Measurements from ENCODE around the gene SPRYD7.
"Not testable (repeated sequence)": the region's sequence is repeated elsewhere in the genome, so short reads cannot be mapped to it uniquely, and the experiment has no call there.

SPRYD7 gene, protein sequence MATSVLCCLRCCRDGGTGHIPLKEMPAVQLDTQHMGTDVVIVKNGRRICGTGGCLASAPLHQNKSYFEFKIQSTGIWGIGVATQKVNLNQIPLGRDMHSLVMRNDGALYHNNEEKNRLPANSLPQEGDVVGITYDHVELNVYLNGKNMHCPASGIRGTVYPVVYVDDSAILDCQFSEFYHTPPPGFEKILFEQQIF

DNA sequence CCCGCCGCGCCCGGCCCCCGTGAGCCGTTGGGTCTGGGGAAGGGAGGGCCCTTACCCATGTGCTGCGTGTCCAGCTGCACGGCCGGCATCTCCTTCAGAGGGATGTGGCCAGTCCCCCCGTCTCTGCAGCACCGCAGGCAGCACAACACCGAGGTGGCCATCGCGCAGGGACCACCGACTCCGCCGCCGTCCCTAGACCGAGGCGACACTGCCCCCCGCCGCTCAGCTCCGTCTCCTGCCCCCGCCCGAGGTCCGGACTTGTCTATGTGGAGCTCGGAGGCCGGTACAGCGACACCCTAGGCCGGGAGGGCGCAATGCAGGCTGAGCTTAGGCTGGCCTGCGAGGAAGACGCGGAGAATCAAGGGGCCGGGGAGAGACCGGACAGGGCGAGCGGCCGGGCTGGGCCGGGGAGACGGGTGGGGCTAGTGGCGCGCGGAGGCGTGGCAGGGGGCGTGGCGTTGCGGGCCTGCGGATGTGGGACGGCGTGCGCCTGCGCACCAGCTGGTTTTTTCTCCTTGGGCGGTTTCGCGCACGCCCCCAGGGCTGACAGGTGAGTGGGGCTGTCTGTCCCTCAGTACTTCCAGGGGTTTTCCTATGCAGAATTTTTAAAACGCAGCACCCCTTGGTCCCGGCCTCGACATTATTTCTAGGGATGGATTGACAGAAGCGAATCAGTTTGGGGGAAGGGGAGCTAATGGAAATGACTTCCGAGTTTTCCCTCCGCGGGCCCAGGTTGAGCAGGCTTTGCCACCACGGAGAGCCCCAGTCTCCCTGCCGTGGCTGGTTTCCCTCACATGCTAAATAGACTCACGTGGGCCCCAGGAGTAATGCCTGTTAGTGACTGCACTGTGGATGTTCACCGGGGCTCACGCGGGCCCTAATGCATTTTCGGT is at the start of gene SPRYD7:
SPRYD7 (minus strand) TSS at position 266 of the 893 bp plus-strand sequence; CDS start at position 161, 105 bp downstream.
- DNase-seq: peak; percentile 91

DNA sequence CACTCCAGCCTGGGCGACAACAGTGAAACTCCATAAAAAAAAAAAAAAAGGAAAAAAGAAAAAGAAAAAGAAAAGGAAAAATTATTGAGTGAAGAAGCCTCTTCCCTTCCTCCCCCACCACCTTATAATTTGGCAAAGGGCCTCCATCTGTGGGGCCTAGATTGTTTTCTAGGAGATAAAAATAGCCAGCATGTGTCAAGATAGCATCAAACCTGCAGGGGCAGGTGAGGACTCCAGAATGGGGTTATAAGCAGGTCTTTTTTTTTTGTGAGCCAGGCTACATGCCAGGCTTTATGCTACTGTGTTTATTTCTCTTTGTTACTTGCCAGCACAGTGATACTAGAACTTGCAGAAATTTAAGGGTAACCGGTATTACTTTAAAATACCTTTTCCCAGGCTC is 49.0 kb upstream of the SPRYD7 start:
- DNase-seq: no peak

DNA sequence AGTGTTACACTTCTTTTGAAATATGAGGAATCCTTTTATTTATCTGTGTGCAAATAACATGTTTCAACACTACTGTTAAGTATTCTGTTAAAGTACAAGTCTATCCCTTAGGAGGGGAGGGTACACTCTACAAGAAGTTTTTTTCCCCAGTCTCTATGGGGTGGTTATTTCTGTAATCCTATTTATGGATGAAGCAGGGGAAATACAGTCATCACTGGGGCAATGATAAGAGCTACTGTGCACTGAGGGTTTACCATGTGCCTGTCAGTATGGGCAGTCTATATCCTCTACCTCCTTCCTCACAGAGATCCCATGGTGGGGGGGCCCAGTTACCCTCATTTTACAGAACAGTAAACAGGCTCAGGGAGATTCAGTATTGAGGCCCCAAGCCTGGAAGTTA is 44.1 kb upstream of the SPRYD7 start:
- DNase-seq: no peak

DNA sequence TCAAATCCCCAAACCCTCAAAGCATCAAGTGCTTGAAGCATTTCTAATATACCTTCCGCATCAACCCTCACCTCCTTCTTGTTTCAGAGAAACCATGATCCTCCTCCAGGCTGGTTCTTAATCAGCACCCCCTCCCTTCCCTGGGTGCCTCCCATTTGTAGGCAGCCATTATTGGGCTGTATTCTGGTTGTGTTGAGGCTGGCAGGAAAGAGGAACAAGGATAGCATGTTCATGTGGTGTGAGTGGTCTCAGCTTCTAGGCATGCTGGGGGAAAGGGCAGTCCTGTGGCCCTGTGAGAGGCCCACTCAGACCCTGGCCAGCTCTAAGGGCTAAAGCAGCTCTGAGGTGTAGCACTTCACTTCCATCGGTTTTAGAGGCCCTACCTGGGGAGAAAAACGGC is 41.9 kb upstream of the SPRYD7 start:
- DNase-seq: no peak

DNA sequence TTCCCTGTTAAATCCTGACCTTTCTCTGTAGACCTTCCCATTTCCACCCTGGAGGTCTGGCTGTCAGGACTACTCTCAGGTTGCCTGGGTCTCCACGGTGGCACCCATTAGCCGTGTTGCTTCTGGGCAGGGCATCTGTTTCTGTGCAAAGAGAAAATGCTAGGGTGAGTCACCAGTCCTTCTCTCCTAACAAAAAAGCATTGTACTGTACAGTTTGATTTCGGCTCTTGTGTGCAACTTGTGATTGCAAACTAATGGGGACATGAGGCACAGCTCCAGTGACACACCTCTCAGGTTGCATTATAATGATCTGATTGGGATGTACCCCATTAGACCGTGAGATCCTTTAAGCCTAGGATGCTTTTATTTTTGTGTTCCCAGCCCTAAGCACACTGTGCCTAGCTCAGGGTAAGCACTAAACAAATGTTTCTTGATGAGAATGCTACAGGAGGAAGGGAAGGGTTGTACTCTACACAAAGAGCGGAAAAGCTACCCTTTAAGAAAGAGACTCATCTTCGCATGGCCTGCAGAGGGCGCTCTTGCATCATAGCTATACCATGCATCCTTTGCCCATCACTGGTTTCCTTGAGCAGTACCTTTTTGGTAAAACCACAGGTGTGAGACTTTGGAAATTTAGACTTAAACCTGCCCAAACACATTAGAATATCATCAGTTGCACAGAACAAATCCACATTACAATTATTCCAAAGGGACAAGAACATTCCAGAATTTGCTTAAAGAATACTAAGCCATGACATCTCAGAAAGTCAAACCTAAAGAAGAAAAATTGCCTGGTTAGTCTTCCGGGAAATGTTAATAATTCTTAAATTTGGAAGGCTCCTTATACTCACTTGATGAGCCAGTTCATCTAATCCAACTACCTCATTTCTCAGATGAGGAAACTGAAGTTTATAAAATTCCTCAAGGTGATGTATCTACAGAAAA is 40.4 kb upstream of the SPRYD7 start:
- peak; percentile 64 for DNase-seq

DNA sequence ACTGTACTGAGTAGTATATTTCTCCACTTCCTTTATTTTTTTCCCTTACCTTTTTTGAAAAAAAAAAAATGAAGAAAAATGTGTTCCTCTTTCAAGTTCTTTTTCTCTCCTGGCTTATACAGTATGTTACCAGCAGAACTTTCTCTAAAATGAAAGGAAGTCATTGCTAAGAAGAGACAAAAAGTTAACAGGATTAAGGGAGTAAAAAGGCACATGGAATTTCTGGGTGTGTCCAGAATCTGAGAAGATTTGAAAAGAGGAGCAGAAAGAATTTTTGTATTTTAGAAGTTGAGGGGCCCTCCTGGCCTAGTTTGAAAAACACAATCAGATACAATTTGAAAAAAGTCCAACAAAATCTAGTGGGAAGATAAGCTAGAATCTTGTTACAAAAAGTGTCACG is 39.7 kb upstream of the SPRYD7 start:
- DNase-seq: no peak

DNA sequence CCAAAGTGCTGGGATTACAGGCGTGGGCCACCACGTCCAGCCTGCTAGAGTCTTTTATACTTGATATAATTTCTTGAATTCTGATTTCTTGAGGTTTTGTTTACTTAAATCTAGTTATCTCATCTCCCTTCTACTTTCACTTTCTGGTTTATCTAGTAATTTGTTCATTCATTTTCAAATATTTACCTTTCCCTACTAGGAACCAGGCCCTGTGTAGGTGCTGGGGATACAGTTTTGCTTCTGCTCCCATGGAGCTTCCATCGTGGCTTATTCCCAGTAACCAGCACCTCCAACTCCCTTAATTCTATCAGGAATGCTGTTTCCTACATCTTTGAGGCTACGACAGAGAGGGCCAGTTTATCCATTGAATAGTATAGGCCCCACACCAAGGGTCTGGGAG is 36.6 kb upstream of the SPRYD7 start:
- DNase-seq: no peak

DNA sequence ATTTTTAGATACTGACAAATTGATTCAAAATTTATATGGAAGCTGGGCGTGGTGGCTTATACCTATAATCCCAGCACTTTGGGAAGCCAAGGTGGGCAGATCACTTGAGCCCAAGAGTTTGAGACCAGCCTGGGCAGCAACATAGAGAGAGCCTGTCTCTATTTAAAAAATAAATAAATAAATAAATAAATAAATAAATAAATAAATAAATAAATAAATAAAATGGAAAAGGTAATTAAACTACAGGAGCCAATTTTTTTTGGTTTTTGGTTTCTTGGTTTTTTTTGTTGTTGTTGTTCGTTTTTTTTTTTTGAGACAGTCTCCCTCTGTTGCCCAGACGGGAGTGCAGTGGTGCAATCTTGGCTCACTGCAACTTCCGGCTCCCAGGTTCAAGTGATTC is 31.3 kb upstream of the SPRYD7 start:
- DNase-seq: no peak

DNA sequence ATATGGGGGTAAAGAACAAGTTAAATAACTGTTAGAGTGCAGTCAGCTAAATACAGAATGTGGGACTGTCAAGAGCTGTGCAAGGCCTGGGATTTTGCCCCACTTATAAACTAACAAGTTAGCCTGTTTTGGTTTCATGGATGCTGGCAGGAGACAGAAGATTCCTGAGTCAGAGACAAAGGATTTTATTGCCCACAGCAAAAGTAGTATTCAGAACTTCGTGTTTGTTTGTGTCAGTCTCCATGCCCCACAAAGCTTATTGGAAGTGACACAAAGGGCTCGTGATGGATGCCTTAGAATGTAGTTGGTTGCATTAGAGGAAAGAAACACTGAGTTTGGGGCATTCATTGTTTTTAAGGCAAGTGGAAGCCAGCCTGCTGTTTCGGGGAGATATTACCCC is 22.2 kb upstream of the SPRYD7 start:
- no peak for DNase-seq

DNA sequence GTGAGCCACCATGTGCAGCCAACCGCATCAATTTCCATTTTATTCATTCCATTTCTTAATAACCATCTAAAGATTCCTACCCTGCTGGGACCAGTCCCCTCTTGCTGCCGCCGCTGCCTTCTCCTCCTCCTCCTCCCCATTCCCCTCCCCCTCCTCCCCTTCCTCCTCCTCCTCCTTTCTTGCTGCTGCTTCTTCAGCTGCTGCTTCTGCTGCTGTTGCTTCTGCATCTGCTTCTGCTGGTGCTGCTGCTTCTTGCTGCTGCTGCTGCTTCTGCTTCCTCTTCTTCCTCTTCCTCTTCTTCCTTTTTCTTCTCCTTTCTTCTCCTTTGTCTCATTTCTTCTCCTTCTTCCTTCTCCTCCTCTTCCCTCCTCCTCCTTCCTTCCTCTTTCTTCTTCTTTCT is 20.0 kb upstream of the SPRYD7 start:
- no peak for DNase-seq

DNA sequence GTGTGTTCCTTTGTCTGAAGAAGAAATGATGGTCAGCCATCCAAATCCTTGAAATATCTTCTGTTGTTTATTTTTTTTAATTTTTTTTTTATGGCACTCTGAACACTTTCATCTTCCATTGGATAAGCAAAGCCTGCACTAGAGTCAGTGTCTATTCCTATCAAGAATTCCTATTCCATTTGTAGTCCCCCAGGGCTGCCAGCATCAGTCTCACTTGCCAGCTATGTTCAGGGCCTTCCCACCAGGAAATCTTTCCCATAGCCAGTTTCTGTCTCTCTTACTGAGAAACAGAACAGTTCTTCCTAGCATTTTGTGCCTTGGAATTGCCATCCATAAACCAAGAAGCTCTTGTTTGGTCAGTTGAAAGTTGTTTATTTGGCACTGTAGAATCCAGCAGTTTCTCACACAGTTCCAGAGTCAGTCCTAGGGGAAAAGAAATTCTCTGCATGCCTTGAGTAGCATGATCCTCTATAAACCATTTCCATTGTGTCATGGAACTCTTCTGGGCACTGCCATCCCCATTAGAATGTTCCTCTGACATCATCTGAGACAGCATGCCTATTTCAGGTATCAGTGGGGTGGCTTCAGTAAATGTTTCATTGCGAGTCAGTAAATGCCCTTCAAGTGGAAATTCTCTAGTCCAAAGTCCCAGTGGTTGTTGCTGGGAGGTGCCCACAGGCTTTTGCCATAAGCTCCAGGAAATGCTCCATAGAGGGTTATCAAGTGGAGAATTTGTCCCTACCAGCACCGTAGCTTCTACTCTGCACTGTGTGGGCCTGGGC is 18.7 kb upstream of the SPRYD7 start:
- no peak for DNase-seq

DNA sequence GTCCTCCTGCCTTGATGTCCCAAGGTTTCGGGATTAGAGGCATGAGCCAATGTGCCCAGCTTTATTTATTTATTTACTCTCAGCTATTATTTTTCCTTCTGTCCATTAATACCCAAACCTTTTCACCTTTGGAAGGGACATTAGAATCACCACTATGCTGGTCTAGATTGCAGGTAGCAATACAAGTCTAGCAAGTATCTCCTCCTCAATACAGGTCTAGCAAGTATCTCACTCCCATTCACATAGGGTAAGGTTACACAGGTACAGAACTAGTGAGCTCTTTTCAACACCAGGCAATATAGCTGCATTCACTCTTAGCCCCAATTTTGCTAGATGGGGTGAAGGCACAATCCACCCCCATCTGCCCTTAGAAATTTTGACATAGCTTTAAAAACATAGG is 17.4 kb upstream of the SPRYD7 start:
- DNase-seq: no peak

DNA sequence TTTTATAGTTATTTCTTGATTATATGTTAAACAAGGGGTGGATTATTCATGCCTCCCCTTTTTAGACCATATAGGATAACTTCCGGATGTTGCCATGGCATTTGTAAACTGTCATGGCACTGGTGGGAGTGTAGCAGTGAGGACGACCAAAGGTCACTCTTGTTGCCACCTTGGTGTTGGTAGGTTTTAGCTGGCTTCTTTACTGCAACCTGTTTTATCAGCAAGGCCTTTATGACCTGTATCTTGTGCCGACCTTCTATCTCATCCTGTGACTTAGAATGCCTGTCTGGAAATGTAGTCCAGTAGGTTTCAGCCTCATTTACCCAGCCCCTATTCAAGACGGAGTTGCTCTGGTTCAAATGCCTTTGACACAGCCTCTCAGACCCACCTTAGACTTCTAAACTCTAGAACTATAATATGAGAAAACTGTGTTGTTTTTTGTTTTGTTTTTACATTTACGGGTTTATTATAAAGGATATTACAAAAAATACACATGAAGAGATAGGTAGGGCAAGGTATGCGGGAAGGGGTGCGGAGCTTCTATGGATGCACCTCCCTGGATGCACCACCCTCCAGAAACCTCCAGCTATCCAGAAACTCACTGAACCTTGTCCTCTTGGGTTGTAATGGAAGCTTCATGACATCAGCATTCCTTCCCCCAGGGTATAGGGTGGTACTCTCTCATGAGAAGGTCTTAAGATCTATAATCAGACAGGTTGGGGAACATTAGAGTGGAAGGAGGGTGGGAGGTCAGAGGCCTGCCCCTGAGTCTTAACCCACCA is 15.8 kb upstream of the SPRYD7 start:
- no peak for DNase-seq

DNA sequence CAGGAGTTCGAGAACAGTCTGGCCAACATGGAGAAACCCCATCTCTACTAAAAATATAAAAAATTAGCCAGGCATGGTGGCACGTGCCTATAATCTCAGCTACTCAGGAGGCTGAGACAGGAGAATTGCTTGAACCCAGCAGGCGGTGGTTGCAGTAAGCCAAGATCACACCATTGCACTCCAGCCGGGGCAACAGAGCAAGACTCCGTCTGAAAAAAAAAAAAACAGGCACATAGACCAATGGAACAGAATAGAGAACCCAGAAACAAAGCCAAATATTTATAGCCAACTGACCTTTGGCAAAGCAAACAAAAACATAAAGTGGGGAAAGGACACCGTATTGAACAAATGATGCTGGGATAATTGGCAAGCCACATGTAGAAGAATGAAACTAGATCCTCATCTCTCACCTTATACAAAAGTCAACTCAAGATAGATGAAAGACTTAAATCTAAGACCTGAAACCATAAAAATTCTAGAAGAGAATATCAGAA is 12.7 kb upstream of the SPRYD7 start:
- not testable (repeated sequence) for DNase-seq

DNA sequence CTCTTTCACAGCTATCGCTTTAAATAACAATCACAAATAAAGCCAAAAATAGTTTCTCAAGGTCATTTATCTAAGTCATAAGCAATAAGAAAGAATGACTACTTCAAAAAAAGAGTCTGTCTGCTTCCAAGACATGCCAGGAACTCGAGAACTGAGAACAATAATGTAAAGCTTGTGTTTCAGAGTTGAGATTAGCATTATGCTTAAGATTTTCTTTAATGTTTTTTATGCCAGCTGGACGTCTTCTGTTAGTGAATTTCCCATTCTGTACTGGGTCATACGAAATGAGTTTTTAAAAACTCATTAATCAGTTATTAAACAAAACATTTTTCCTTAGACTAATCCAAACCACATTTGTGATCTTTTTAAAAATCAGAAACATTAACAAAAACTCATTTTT is 3.2 kb upstream of the SPRYD7 start:
- DNase-seq: no peak

DNA sequence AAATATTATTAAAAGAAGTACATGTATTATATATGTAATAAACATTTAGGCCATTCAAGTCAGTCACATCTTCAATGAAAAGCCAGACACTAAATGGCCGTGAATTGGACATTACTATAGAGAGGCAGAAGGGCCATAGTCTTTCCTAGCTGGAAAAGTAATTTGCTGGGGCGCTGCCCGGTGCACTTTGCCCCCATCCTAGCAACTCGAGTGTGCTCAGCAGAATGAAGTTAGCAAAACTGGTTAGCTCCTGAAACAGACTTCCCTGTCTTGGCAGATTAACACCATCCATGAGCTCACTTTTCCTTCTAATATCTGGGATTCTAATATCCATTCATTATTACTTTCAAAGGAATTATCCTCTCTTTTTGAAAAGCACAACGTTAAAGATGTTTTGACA is 2.8 kb upstream of the SPRYD7 start:
- DNase-seq: no peak

DNA sequence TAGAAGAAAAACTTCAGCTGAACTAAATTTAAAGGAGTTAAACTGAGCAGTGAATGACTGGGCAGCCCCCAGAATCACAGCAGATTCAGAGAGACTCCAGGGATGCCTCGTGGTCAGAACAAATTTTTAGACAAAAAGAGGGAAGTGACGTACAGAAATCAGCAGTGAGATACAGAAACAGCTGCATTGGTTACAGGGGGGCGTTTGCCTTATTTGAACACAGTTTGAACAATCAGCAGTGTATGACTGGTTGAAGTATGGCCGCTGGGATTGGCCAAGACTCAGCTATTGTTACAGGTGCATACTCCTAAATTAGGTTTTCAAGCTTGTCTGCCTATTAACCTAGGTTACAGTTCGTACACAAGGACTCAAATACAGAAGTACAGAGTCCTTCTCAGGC is 2.2 kb upstream of the SPRYD7 start:
- DNase-seq: no peak

DNA sequence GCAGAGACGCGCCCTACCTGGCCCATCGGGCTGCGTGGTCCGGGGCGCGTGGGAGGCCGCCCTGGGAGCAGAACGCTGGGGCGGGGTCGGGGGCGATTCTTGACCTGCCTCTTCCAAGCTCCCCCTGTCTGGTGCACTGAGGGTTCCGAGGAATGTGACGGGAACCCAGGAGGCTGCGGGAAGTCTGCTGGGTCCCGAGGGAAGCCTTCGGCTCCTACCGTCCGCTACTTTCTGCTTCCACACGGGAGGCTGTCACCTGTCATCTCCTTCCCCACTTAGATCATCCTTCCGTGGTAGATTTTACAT is 781 bp upstream of the SPRYD7 start:
- no peak for DNase-seq

DNA sequence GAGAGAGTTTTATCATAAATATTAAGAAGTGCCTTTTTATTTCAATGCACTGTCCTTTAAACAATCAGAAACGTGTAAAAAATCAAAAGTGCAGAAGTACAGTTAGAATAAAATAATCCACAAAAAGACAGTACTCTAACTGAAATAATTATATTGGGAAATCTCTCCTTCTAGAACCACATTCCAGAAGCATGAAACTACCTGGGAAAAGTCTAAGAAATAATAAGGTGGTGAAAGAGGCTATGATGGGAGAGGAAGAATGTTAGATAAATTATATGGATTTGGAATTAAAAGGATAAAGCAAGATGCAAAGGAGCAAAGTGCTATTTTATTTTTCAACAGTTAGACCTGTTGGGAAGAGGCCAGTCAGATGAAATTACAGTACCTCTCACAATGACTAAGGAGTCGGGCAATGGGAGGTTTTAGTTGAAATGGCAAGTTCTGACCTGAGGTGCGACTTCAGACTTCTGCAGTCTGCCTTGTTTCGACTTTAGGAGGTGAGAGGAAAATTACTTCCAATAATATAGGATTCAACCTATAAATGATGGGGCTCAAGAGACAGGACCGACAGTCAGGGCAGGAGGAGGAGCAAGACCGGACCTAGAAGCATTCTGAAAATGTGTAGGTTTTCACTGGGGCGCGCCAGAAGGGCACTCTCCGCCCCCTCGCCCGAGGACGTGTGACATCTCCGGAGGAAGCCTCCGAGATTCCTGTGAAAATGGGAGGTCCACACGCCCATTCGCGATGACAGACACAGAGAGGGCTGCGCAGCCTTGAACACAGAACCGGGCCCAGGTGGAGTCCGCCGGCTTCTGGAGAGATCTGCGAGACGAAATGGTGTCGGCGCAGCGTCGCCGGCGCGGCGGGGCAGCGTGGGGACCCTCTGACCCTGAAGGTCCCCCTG is 717 bp downstream of the SPRYD7 start:
- peak; percentile 19 for DNase-seq

DNA sequence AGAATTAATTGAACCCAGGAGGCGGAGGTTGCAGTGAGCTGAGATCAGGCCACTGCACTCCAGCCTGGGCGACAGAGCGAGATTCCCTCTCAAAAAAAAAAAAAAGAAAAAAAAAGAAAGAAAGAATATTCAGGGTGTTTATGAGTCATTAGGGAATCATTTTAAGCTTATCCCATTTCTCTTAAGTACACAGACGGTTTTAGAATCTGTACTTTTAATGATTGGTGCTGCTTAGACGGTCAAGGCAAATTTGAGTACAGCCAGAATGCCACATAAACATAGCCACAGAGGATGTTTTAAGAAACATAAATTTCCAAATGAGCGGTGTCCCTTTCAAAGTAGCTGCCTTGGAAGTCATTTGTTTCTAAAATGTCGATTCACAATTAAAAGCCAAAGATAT is 2.6 kb downstream of the SPRYD7 start:
- DNase-seq: no peak

DNA sequence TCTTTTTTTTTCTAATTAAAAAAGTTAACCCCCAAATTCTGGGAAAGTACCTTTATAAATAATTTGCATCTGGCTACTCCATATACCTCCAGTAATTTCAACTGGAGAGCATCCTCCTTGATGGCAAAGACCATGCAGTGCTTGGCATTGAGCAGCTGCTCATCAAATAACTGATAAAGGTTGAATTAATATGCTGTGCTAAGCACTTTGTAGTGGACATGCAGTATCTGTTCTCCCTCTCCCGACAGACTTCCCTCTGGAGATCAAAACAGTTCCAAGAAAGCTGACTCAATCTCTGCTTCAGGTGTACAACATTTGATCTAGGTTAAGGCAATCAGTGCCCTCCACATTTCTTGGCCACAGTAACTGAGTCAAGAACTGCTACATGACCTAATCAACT is 3.3 kb downstream of the SPRYD7 start:
- no peak for DNase-seq

All from activated effector memory CD4-positive, alpha-beta T cell treated with Interleukin-2 at 50 U/mL for 16 hours (primary cell).